ENCODE measurements around the gene KLHDC7B. TPM values are rescaled to one million over a fixed set of nuclear protein-coding genes. Genes with fewer than 3 reads are reported as not detected.

Gene KLHDC7B
- total RNA-seq, 1 experiment from 2014 or later: 1.6 TPM

DNA sequence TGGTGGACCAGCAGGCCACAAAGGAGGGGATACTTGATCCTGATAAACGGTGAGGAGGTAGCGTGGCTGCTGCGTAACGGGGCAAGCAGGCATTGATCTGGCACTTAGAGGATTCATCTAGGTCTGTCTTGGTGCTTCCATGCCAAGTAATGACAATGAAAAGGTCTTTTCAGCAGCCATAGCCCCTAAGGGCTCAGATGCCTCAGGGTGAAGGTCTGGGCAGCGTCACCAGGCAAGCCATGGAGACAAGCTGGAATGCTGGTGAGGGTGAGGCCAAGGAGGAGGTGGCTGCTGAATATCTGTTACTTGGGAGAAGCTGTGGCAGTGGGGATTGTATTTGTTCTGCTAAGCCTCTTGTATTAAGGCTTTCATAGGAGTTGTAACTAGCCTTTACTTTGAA lies 41.7 kb downstream of the KLHDC7B start:
- CTCF ChIA-PET: no interaction called here
- peaks cover 4% of the 10 kb centered on the region for H3K27me3 ChIP-seq (replicated peaks; ENCODE audit: insufficient read depth, low read depth, low read length, poor library complexity)
- H3K9me3 ChIP-seq (ENCODE audit: low read depth, low read length, poor library complexity, severe bottlenecking): no peaks in the 10 kb centered on the region
- no peak overlapping the region for H3K4me3 ChIP-seq (ENCODE audit: low read depth, low read length, poor library complexity, severe bottlenecking)
- no peaks in the 10 kb centered on the region for H3K36me3 ChIP-seq (ENCODE audit: insufficient read depth, low read length, poor library complexity, severe bottlenecking)
- no peak overlapping the region for H3K27ac ChIP-seq (ENCODE audit: low read depth, low read length, poor library complexity, severe bottlenecking)
- BruUV-seq (replicated peaks): no TSS peak
- H3K4me1 ChIP-seq (ENCODE audit: insufficient read depth, low read length, poor library complexity, severe bottlenecking): no peaks in the 10 kb centered on the region
- intact Hi-C loops (cut with micrococcal nuclease; ENCODE audit: unreplicated experiment): no loop called here
- POLR2A ChIA-PET (ENCODE audit: low non-redundant PET): no interaction called here
- DNase-seq (ENCODE audit: low spot score): no peak
- TF ChIP-seq EZH2 (IDR thresholded peaks at IDR 0.05; ENCODE audit: borderline replicate concordance, low read depth, low read length, poor library complexity, severe bottlenecking): no peak
- TF ChIP-seq, protein P1, sequence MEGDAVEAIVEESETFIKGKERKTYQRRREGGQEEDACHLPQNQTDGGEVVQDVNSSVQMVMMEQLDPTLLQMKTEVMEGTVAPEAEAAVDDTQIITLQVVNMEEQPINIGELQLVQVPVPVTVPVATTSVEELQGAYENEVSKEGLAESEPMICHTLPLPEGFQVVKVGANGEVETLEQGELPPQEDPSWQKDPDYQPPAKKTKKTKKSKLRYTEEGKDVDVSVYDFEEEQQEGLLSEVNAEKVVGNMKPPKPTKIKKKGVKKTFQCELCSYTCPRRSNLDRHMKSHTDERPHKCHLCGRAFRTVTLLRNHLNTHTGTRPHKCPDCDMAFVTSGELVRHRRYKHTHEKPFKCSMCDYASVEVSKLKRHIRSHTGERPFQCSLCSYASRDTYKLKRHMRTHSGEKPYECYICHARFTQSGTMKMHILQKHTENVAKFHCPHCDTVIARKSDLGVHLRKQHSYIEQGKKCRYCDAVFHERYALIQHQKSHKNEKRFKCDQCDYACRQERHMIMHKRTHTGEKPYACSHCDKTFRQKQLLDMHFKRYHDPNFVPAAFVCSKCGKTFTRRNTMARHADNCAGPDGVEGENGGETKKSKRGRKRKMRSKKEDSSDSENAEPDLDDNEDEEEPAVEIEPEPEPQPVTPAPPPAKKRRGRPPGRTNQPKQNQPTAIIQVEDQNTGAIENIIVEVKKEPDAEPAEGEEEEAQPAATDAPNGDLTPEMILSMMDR (conservative IDR thresholded peaks at IDR 0.05; ENCODE audit: low read depth, low read length): no peak

DNA sequence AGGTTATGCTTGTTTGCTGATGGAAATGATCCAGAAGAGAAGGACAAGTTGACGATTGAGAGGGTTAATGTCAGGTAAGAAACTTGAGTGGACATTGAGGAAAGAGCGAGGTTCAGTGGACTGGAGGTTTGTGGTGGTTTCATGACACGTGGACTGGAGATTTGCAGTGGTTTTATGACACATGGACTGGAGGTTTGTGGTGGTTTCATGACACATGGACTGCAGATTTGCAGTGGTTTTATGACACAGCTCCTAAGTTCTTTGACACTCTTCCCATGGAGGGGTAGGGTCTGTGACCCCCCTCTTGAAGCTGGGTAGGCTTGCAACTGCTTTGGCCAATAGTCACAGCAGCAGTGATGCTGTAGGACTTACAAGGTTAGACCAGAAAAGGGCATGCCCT lies 49.5 kb downstream of the KLHDC7B start:
- ChIA-PET POLR2A (ENCODE audit: low non-redundant PET) (interaction anchor here (0.7 kb wide), 1 partner anchor 45 kb away, joined by 7 read pairs; no protein-coding TSS in a partner anchor), CTCF (no interaction called here)
- H3K27ac ChIP-seq (ENCODE audit: low read depth, low read length, poor library complexity, severe bottlenecking): no peak overlapping the region
- intact Hi-C loops (cut with micrococcal nuclease; ENCODE audit: unreplicated experiment): no loop called here
- no TSS peak for BruUV-seq (replicated peaks)
- H3K4me1 ChIP-seq (ENCODE audit: insufficient read depth, low read length, poor library complexity, severe bottlenecking): no peaks in the 10 kb centered on the region
- H3K36me3 ChIP-seq (ENCODE audit: insufficient read depth, low read length, poor library complexity, severe bottlenecking): no peaks in the 10 kb centered on the region
- DNase-seq (ENCODE audit: low spot score): no peak
- H3K27me3 ChIP-seq (replicated peaks; ENCODE audit: insufficient read depth, low read depth, low read length, poor library complexity): peaks cover under 1% of the 10 kb centered on the region
- TF ChIP-seq, protein P1 (conservative IDR thresholded peaks at IDR 0.05; ENCODE audit: low read depth, low read length): no peak
- TF ChIP-seq EZH2 (IDR thresholded peaks at IDR 0.05; ENCODE audit: borderline replicate concordance, low read depth, low read length, poor library complexity, severe bottlenecking): no peak
- no peak overlapping the region for H3K4me3 ChIP-seq (ENCODE audit: low read depth, low read length, poor library complexity, severe bottlenecking)
- no peaks in the 10 kb centered on the region for H3K9me3 ChIP-seq (ENCODE audit: low read depth, low read length, poor library complexity, severe bottlenecking)

DNA sequence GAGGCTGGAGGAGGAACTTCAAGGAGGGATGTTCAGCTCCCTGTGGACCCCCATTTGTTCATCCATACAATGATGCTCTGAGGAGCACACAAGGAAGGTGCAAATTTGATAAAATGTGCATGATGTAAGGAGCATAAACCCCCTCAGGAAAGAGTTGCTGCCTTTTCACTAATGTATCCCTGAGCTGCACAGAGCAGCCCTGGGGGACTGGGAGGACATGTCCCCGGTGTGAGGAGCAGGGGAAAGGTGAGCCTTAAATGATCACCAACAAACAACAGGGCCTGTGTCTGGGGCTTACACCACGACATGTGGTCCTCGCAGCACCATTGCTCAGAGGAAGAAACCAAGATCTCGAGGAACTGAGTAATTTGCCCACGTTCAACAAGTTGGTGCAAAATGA lies 51.4 kb downstream of the KLHDC7B start:
- TF ChIP-seq EZH2 (IDR thresholded peaks at IDR 0.05; ENCODE audit: borderline replicate concordance, low read depth, low read length, poor library complexity, severe bottlenecking): no peak
- TF ChIP-seq, protein P1 (conservative IDR thresholded peaks at IDR 0.05; ENCODE audit: low read depth, low read length): no peak
- H3K27me3 ChIP-seq (replicated peaks; ENCODE audit: insufficient read depth, low read depth, low read length, poor library complexity): no peaks in the 10 kb centered on the region
- intact Hi-C loops (cut with micrococcal nuclease; ENCODE audit: unreplicated experiment): no loop called here
- ChIA-PET CTCF (no interaction called here), POLR2A (ENCODE audit: low non-redundant PET) (no interaction called here)
- H3K4me1 ChIP-seq (ENCODE audit: insufficient read depth, low read length, poor library complexity, severe bottlenecking): no peaks in the 10 kb centered on the region
- no TSS peak for BruUV-seq (replicated peaks)
- no peaks in the 10 kb centered on the region for H3K9me3 ChIP-seq (ENCODE audit: low read depth, low read length, poor library complexity, severe bottlenecking)
- no peak overlapping the region for H3K4me3 ChIP-seq (ENCODE audit: low read depth, low read length, poor library complexity, severe bottlenecking)
- H3K27ac ChIP-seq (ENCODE audit: low read depth, low read length, poor library complexity, severe bottlenecking): no peak overlapping the region
- DNase-seq (ENCODE audit: low spot score): no peak
- no peaks in the 10 kb centered on the region for H3K36me3 ChIP-seq (ENCODE audit: insufficient read depth, low read length, poor library complexity, severe bottlenecking)

Measured in A673 (cell line).